HL-60/S4 treated with phorbol 12-myristate 13-acetate at 8.2 ng/mL for 4 days and 3 days (cell line): ENCODE results near the gene ATXN2.
"Not testable (repeated sequence)": the region's sequence is repeated elsewhere in the genome, so short reads cannot be mapped to it uniquely, and the experiment has no call there.

Experiments
- in situ Hi-C: fragments of 300-500 bp; cut with MboI; formaldehyde crosslinking; loops from 2 replicates; pipeline ENCODE4 v1.15.0; 2022; ENCODE audit warnings: low sequenced_read_pairs

Gene ATXN2, protein sequence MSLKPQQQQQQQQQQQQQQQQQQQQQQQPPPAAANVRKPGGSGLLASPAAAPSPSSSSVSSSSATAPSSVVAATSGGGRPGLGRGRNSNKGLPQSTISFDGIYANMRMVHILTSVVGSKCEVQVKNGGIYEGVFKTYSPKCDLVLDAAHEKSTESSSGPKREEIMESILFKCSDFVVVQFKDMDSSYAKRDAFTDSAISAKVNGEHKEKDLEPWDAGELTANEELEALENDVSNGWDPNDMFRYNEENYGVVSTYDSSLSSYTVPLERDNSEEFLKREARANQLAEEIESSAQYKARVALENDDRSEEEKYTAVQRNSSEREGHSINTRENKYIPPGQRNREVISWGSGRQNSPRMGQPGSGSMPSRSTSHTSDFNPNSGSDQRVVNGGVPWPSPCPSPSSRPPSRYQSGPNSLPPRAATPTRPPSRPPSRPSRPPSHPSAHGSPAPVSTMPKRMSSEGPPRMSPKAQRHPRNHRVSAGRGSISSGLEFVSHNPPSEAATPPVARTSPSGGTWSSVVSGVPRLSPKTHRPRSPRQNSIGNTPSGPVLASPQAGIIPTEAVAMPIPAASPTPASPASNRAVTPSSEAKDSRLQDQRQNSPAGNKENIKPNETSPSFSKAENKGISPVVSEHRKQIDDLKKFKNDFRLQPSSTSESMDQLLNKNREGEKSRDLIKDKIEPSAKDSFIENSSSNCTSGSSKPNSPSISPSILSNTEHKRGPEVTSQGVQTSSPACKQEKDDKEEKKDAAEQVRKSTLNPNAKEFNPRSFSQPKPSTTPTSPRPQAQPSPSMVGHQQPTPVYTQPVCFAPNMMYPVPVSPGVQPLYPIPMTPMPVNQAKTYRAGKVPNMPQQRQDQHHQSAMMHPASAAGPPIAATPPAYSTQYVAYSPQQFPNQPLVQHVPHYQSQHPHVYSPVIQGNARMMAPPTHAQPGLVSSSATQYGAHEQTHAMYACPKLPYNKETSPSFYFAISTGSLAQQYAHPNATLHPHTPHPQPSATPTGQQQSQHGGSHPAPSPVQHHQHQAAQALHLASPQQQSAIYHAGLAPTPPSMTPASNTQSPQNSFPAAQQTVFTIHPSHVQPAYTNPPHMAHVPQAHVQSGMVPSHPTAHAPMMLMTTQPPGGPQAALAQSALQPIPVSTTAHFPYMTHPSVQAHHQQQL

DNA sequence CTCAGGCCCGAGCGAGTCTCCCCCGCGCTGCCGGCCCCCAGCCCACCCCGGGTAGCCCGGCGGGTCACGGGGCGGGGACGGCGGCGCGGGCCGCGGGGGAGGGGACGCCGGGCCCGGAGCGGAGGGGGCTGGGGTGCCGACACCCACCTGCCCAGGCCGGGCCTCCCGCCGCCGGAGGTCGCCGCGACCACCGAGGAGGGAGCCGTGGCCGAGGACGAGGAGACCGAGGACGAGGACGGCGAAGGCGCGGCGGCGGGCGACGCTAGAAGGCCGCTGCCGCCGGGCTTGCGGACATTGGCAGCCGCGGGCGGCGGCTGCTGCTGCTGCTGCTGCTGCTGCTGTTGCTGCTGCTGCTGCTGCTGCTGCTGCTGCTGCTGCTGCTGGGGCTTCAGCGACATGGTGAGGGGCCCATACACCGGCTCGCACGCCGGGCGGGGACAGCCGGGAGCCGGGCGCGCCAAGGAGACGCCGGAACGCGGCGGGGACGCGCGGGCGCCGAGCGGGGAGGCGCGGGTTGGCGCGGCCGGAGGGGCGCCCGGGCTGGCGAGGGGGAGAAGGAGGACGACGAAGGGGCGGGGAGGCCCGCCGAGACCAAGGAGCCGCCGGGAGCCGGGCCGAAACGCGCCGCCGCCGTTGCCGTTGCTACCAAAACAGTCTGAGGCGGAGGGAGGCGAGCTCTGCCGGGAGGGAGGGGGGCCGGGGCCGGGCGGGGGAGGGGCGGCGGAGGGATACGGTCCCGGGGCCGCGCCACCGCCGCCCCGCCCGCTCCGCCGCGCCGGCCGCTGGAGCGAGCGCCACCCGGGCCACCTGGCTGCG is at the start of gene ATXN2:
ATXN2 (minus strand) TSS at position 679 of the 816 bp plus-strand sequence; CDS start at position 398, 281 bp downstream.
- in situ Hi-C loops: no loop called here

DNA sequence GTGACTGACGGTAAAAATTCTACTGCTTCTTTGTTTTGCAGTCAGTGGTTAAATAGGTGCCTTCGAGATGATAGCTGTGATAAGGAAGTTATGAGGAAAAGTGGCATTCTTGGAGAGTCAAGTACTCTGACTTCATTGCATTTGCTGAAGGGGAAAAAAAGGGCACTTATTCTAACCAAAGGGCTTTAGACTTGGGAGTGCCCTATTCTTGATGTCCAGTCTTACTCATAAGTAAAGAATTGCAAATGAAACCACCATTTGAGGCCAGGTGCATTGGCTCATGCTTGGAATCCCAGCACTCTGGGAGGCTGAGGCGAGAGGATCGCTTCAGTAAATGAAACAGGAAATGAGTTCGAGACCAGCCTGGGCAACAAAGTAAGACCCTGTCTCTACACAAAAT is 46.3 kb upstream of the ATXN2 start:
- in situ Hi-C loops: no loop called here

DNA sequence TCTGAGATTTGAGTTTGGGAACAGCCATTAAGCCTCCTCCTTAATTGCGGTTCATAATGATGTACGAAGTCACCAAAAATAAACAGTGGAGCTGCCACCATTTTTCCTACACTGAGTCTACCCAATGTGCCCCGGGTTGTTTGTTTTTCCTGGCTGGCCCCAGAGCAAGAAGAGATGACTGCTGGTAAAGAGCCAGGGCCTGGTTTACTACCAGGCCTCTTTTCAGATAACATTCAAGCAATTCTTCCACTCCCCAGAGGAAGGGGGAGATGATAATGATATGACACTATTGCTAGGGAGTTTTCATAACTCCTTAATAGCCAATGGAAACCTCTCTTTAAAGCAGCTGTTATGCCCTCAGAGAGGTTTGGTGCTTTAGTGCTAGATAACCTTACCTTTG is 44.3 kb upstream of the ATXN2 start:
- in situ Hi-C loops: no loop called here

DNA sequence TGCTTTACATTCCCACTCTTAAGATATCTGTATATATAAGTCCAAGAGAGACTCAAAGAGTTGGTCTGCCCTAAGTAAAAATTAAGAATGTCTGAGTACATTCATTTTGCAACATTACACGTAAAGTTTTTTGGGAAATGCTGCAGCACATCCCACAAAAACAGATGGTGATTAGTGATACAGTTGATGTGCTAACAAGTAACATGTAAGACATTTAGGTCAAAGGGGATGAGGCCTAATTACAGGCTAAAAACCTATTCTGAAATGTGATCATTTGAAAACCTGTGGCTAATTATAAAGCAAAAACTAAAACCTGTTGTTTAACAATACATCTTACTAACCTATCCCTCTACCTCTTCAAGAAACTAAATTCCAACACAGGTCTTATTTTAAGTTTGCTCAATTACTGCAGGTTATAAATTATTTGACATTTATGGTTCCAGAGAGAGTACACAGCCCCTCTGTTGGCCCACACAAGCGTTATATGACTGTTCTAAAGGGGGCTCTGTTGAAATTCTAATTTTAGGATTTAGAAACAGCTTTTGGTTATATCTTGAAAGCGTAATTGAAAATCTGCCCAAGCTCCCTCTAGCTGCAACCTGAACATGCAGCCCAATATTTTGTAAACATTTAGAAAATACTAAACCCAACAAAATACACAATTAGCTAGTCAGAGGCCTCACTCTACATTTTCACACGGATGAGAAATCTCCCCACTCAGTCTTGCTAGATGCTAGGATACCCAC is 43.7 kb upstream of the ATXN2 start:
- in situ Hi-C loops: no loop called here

DNA sequence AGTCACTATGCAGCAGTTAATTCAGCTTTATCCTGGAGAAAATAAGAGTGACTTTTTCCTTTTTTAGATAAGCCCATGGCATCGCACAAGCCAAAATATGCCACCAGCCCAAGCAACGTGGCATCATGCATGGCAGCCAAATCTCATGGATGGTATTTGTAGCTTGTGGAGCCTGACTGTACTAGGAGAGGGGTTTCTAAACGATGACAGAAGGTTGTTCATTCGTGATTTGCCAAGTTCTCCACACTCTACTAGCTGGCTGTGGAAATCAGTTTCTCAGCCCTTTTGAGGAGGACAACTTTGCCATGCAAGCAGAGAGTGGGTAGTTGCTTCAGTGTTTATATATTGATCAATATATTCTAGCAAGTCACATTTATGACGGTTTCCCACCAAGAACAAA is 41.4 kb upstream of the ATXN2 start:
- in situ Hi-C loops: no loop called here

DNA sequence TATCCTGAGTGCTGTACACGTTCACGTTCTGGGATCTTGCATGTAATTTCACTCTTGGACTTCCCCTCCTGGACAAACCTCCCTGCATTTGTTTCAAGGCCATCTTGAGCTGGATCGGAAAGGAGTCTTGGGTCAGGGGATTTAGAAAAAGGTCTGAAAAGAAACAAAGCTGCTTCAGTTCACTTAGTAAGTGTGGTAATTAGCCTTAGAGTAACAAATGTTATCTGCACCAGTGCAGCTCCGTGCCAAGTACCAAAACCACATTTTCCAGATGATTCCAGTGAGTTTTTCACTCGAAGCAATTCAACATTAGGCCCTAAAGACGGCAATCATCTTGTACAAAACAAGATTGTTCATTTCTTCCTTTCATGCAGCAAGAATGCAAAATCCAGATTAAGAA is 39.4 kb upstream of the ATXN2 start:
- in situ Hi-C loops: no loop called here

DNA sequence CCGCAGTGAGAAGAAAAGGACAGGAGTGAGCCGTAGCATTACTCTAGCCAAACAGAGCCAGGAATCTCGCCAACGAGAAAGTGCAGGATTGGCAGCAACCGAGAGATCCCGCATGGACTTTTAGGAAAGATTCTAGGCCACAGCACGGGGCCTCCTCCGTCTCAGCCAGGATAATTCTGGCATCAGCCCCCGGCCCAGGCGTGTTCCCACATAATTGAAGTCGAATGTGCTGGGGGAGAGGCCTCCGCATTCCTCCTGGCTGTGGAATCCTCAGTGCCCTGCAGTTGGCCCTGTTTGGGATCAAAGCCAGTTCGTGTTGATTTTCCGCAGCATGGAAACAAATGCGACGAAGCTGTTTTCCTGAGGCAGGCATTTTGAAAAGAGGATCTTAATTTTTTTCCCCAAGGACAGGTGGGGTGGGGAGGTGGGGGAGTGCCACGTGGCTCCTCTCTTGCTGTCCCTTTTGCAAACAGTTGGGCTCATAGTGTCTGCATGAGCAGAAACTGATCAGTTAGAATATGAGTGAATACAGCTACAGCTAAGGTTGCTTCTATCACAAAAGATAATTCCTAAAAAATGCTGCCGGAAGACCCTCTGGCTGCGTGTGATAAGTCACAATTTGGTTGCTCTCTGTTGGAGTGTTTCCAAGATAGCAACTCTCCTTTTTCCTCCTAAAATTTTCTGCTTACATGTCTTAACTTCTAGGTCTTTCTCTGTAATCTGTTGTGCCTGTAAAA is 37.3 kb upstream of the ATXN2 start:
- in situ Hi-C loops: no loop called here

DNA sequence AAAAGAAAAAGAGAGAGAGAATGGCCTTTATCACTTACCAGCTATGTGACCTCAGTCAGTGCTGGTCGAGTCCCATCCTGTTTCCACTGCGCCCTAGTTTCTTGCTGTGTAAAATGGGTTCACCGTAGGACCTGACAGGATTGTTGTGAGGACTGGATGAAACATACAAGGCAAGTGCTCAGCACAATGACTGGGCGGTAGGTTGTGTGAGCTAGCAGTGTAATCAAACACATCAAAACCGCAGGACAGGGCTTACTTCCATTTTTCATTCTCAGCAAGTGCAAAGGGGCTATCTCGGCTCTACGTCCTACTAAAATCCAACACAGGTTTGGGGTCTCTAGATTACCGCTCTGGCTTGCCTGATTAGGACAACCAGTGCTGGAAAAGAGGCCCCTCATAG is 36.4 kb upstream of the ATXN2 start:
- in situ Hi-C loops: no loop called here

DNA sequence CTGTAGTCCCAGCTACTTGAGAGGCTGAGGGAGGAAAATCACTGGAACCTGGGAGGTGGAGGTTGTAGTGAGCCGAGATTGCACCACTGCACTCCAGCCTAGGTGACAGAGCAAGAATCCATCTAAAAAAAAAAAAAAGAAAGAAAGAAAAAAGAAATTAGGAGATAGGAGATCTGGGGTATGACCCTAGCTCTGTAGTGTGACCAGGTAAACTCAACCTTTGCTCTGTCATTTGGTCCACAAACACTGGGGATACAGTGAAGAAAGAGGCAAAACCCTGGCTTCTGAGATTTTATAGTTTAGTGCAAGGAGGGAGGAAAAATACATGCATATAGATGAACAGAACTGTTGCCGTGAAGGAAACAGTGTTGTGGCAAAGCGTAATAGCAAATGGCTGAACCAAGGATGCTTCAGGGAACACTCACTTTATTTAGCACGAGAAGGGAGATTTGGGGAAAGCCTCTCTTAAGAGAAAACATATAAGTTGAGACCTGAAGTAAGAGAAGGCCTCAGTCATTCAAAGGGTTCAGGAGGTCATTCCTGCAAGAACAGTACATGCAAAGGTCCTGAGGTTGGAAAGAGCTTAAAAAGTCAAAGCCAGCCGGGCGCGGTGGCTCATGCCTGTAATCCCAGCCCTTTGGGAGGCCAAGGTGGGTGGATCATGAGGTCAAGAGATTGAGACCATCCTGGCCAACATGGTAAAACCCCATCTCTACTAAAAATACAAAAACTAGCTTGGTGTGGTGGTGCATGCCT is 29.6 kb upstream of the ATXN2 start:
- in situ Hi-C loops: no loop called here

DNA sequence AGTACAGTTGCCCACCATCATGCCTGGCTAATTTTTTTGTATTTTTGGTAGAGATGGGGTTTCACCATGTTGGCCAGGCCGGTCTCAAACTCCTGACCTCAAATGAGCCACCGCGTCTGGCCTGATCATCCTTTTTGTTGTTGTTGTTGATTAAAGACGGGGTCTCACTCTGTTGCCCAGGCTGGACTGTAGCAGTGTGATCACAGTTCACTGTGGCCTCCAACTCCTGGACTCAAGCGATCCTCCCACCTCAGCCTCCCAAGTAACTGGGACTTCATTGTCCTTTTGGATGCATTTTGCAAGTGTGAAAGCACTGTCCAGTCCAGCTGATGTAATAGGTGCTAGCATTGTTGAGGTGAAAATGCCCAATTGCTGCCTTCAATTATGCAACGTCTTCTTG is 27.1 kb upstream of the ATXN2 start:
- in situ Hi-C loops: no loop called here

DNA sequence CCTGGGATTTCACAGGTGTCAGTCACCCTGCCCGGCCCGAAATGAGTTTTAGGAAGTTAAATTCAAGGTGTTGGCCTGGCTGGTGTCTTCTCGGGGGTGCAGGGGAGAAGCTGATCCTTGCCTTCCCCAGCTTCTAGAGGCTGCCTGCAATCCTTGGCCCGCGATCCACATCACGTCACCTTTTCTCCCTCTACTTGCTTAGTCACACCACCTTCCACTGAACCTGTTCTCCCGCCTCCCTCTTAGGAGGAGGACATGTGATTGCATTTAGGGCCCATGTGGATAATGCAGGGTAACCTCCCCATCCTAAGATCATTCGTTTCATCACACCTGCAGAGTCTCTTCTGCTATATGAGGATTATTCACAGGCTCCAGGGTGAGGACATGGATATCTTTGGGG is 25.4 kb upstream of the ATXN2 start:
- in situ Hi-C loops: no loop called here

DNA sequence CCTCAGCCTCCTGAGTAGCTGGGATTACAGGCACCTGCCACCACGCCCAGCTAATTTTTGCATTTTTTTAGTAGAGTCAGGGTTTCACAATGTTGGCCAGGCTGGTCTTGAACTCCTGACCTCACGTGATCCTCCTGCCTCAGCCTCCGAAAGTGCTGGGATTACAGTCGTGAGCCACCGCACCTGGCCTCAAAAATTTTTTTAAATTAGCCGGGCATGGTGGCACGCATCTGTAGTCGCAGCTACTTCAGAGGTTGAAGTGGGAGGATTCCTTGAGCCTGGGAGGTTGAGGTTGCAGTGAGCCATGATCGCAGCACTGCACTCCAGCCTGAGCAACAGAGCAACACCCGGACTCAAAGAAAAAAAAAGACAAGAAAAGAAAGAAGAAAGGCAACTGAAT is 18.7 kb upstream of the ATXN2 start:
- in situ Hi-C loops: not testable (repeated sequence)

DNA sequence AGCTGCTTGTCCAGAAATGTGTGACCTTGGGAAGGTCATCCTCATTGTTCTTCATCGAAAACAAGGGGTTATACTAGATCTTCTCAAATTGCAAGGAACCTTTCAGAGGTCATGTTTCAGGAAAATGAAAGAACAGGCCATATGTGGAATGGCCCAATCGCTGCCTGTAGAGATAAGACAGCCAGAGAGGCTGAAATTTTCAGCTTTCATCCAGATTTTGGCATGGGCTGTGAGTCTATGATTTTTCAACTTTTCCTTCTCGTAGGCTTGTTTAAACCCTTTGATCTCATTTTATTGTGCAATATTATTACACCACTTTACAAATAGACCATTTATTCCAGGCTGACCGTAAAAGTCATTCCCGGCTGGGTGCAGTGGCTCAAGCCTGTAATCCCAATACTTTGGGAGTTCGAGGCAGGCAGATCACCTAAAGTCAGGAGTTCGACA is 17.1 kb upstream of the ATXN2 start:
- in situ Hi-C loops: no loop called here

DNA sequence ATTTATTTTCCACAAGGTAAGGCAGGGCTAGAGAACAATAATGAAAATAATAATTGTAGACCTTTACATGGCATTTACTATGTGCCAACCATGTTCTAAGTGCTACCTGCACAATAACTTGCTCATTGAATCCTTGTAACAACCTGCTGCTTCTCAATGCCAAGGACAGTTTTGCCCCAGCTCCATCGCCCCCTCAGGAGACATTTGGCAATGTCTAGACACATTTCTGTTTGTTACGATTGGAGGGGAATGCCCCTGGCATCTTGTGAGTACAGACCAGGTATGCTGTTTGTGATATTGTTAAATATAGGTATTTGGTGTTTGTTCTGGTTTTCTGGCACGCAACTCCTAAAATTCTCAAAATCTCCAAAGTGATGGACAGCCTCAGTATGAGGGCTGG is 8.1 kb upstream of the ATXN2 start:
- in situ Hi-C loops: no loop called here

DNA sequence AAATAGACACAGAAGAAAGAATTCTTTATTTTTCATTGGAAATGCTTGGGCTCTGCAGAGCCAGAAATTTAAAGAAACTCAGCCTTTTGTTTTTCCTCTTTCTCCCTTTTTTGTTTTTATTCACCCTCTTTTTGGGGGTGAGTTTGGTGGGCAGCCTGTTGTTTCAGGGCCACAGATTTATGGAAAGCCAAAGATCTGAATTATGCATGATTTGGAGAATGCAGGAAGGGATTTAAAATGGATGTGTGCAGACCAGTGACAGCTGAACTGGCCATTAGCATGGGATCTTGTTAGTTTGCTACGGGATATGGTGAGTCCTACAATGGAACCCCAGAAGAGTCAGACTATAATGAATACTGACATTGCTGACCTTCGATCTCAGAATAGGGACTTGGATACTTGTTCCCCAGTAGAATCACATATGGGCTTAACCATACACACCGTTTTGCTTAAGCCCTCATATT is 7.7 kb upstream of the ATXN2 start:
- in situ Hi-C loops: no loop called here

DNA sequence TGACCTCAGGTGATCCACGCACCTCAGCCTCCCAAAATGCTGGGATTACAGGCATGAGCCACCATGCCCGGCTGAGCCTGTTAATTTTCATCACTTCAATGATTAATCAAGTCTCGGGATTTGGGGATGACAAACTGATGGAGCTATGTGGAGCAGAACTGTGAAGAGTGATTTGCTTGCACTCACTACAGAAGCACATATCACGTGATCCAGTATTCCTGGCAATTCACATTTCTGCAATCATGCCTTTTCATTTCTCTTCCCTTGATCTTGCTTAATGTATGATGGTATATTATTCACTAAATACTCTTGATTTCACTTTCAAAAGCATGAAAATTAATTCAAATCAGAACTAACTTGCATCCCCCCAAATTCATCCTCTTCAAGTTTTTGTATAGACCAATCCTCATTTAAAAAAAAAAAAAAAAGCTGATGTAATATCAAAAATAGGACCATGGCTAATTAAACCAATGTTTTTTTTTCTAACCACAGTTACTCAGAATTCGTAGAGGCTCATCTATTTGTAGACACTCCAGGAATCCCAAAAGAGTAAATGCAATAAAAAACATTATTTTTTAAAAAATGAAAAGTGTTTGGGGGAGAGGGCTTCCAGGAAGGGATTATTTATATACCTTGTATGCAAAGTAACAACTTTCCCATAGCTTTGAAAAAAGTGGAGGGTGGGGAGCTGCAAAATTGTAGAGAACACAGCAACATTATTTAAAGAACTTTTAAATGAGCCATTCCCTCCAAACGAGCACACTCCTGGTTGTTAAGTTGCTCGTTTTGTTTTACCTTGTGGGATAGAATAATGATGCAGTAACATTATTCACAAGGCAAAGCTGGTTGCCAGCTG is 7.0 kb upstream of the ATXN2 start:
- in situ Hi-C loops: no loop called here

DNA sequence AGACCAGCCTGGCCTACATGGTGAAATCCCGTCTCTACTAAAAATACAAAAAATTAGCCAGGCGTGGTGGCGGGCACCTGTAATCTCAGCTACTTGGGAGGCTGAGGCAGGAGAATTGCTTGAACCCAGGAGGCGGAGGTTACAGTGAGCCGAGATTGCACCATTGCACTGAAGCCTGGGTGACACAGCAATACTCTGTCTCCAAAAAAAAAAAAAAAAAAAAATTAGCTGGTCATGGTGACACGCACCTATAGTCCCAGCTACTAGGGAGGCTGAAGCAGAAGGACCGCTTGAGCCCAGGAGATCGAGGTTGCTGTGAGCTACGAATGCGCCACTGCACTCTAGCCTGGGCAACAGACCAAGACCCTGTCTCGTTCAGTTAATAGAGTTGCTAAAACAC is 3.7 kb upstream of the ATXN2 start:
- in situ Hi-C loops: not testable (repeated sequence)
